Astrocyte (in vitro differentiated cells and primary cell): ENCODE measurements around the gene SLC33A1.

ENCODE experiments used
- CTCF ChIP-seq: IDR thresholded peaks from 2 replicates; pipeline ENCODE4 v1.5.1; 2011; ENCODE audit warnings: low read depth, mild to moderate bottlenecking, inconsistent platforms, low read length, moderate library complexity; ENCODE audit not compliant: insufficient read depth
- EZH2 ChIP-seq: IDR thresholded peaks from 2 replicates; pipeline ENCODE4 v1.6.1; 2012; ENCODE audit warnings: mild to moderate bottlenecking, low read length, inconsistent platforms; ENCODE audit not compliant: insufficient read depth

DNA sequence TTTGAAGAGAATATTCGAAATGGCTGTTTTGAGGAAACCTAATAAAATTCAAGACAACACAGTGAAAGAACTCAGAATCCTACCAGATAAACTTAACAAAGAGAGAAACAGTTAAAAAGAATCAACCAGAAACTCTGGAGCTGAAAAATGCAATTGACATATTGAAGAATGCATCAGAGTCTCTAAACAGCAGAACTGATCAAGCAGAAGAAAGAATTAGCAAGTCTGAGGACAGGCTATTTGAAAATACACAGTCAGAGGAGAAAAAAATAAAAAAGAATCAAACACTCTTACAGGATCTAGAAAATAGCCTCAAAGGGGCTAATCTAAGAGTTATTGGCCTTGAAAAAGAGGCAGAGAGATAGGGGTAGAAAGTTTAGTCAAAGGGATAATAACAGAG lies 61.7 kb downstream of the SLC33A1 start:
- TF ChIP-seq CTCF (no peak), EZH2 (no peak)
